Dedifferentiated amniotic fluid mesenchymal stem cell (primary cell): ENCODE data around the gene KCNQ1.

Source experiments
- DNase-seq: peaks from one replicate; pipeline ENCODE4 v3.0.0-alpha.2; 2016; ENCODE audit errors: extremely low spot score

KCNQ1 gene

DNA sequence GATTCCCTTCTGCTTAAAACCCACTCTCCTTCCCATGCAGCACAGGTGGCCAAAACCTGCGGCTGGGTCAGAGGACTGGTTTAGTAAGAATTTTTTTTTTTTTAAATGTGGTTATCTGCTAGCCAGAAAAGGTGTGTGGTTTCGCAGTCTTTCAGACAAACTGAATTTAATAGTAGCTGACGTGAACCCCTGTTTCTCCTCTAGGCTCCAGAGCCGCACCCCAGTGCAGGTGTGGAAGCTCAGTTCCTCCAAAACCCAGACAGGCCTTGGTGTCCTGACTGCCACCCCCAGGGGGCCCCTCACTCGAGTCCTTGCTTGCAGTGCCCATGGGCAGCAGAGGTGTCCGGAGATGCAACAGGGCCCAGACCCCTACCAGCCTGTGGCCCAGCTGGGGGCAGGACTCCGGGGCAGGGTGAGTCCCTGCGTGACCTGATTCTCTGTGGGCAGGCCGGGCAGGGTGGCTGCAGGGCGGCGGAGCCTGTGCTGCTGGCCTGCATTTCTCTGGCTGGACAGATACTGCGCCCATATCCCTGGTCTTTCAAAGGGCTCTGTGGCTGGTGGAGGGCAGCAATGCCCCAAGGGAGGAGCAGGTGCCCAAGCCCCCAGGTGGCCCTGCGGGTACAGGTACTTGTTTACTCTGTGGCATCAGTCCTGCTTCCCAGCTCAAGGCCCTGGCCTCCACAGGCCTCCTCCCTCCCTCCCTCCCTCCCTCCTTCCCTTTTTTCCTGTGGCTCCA lies 15.2 kb downstream of the KCNQ1 start:
- DNase-seq: no peak

DNA sequence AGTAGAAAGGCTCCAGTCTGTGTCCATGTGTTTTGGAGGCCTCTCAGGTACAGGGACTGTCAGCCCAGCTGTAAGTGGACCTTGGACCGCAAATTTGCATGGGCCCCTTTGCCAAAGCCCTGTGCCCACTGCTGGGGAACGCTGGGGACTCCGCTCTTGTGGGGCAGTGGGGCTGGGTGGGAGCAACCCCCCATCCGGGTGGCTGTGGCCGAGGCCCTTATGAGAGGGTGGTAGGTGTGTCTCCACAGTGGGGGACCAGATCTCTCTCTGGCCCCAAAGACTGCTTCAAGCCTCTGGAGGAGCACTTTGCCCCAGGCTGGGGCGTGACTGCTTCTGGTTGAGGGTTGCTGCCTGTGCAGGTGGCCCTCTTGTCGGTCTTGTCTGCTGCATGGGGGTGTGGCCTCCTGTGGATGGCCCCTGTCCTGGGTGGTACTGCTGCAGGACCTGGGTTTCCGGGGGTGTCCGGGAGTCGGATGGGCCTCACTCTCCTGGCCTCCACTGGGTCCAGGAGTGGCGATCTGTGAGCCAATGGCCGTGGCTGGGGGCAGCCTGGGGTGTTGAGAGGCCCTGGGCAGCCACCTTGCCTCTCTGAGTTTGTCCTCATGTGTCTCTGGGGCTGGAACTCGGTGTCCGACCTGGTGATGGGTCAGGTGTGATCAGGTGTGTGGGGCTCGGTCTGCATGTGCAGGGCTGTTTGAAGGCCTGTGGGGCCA lies 15.9 kb downstream of the KCNQ1 start:
- DNase-seq: no peak

DNA sequence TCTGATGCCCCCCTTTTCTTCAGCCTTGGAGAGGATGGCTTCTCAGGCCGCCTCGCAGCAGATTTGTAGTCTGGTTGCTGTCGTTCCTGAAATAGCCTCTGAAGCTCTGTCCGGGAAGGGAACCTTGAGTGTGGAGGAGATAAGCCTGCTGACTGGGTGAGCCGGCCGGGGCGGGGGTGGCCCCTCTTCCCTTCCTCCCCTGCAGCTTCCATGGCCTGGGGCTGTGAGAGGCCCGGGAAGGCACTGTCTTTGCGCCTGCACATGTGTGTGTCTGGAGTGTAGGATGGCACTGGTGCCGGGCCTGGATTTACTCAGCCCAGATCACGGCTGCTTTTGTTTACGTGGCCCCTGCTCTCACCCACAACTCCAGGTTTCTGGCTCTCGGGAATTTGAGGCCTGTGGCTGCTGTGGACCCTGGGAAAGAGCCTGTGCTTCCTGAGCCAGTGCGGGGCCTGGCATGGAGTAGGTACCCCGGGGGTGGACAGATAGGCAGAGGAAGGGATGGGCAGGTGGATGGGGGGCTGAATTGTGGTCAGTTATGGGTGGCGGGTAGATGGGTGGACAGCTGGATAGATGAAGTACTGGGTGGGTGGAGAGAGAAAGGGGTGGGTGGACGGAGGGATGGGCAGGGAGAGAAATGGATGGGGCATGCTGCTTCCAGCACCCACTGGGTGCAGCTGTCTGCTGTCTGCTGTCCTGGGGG lies 16.6 kb downstream of the KCNQ1 start:
- DNase-seq: no peak

DNA sequence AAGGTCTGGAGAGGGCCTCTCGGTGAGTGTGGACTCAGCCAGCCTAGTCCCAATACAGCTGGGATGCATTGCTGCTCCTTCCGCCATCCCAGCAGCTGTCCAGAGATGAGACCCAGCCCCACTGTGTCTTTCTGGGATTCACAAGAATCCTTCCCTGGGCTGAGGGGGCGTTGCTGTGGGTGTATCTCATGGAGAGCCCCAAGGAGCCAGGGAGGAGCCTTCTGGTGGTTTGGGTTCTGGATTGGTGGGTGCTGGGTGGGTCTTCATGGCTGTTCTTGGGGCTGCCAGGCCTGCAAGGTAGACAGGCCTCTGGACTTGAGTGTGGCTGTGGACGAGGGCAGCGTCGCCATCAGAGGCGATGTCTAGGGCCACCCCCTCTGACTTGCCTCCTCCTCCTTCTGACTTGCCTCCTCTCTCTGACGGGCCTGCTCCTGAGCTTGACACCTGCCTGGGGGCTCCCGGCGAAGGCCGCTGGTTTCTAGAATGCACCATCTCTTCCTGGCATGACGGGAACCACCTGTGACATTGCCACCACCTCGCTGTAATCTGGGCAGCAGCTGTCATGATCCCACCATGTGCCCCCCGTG lies 17.2 kb downstream of the KCNQ1 start:
- no peak for DNase-seq

DNA sequence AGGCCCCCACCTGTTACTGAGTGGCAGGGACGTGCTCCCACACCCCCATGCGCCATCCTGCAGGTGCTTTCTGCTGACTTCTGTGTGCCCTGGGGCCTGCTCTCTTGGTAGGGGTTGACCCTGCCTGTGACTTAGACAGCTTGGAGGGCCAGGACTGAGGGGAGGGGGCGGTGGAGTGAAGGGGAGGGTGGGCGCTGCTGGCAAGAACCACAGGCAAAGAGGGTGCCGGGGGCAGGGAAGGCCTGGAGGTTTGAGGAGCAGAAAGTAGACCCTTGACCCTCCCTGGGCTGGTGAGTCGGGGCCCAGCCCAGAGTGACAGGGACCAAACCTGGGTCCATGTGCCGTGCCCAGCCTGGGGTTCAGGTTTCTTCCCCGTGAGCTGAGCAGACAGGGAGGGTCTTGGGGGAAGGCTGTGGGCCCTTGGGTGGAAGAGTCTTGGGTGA lies 17.8 kb downstream of the KCNQ1 start:
- no peak for DNase-seq

DNA sequence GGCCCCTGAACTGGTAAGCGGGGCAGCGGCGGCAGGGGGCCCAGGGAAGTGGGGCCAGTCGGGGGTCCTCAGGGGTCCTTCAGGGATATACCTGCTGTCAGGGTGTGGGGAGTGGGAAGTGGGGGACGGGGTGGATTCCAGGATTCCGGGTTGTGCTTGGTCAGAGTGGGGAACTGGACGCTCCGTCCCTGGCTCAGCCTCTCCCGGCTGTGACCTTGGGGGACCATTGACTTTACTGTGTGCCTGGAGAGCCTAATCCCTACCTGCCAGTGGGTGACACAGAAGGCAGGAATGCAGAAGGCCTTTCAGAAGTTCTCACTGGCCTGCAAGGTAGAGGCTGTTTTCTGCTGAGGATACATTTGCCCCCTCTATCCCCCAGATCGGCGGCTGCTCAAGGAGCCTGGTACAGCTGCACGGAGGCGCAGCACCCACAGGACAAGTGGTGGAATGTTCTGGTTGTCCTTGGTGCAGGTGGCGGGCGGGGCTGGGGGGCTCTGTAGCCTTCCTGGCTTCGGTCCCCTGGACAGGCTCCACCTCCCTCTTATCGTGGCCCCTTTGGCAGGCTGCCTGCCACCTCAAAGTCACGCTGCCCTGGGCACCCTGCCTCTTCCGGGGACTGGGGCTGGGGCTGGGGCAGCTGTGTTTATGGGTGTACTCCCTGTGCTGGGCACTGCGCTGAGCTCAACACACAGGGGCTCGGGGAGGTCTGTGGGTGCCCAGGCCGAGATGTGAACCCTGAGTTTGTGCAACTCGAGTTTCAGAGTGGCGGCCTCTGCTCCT lies 18.4 kb downstream of the KCNQ1 start:
- no peak for DNase-seq

DNA sequence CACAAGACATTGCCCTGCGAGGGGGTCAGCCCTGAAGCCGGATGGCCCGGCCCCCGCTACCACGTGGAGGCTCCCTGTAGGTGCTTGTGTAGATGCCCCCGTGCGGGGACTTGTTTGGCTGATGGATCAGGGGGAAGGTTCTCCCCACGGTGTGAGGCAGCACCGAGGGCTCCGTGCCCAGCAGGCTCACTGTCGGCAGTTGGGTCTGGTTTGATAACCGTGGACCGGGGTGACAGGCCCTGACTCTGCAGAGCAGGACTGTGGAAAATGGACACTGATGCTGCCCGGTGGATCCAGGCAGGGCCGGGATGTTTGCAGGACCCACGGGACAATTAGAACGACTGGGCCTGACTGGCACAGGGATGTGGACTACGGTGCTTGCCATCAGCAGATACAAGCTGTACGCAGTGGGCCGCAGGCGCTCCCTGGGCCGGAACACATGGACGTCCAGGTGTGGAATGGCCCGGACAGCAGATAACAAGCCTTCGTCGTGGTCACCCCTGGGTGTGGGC lies 19.0 kb downstream of the KCNQ1 start:
- DNase-seq: no peak

DNA sequence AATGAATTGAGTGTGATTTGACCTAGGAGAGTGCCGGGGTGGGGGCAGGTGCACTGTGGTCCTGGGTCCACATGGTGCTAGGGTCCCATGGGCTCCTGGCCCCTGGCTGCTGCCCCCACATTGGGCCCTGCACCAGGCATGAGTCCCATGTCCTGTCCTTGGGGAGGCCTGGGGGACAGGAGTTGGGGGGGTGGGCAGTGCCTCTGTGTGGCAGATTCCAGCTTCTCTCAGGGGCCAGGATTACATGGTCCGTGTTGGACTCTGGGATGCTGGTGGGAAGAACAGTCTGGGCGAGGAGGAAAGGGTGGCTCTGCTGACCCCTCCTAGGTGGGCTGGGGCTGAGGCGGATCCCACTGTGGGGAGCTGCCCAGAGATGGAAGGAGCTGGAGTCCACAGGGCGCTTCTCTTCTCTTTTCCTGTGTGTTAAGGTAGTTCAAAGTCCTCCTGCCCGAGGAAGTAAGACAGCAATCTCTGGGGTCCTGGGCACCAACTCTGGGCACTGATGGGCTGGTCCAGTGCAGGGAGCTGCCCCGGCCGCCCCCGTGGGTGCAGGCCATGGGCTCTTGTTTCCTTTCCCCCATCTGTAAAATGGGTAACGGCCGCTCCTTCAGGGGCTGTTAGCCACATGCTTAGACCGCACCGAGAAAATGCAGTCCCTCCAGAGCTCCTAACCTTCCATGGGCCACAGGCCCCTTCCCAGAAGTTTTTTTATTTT lies 19.8 kb downstream of the KCNQ1 start:
- DNase-seq: no peak

DNA sequence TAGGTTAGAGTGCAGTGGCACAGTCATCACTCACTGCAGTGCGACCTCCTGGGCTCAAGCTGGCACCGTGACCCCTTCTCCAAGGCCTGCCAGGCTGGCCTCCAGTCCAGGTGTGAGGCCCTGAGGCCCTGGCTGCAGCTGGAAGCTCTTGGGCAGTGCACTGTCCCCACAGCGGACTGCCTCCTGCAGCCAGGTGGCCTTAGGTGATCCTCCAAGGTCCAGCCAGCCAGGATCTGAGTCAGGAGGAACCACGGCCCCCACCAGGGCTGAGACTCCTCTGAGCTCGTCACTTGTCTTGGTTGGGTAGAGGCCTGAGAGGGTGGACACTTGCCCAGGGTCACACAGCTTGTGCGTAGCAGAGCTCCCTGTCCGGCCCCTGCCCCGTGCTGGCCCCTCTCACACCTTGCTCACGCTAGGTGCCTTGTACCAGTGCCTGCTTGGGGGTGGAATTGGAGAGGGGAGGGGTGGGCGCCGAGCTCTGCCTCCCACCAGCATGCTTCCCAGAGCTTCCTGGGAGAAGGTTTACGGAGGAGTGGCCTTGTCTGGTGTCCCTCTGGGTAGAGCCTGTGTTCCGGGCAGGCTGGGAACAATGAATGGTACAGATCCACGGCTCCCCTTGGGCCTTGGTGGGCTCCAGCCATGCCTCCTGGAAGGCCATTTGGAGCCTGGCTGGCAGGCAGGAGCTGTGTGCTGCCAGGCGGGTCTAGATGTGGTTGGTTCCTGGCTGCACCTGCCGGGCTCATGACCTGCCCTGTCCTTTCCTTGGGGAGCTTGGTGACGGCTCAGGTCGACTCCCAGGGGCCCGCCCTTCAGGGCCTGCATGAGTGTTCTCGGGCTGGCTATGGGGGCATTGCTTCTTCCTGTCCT lies 20.6 kb downstream of the KCNQ1 start:
- DNase-seq: no peak

DNA sequence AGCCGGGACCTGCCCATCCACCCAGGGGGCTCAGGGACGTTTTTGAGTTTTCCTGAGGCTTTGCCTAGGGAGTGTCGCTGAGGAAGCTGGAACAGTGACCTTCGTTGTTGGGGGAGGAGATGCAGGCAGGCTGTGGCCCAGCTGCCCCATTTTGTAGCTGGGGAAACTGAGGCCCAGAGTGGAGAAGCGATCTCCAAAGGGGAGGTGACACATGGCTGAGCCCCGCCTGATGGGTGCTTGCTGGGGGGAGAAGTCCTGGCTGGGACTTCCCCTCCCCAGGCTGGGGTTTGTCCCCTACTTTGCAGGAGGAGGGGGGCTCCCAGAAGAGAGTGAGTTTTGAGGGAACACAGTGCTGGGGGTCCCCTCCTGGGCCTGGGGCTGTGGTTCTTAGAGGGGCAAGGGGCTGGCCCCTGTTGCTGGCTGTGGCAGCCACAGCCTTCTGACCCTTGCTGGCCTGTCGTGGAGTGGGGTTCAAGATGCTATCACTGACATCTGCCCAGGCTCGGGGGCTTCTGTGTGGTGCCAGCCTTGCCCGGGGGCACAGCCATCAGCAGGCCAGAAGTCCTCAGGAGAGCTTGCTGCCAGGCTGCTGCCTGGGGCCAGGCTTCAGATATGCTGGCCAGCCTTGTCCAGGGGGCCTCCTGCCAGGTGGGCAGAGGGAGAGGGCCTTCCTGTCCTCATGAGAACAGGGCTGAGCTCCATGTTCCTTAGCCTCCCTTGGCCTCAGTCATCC lies 21.4 kb downstream of the KCNQ1 start:
- no peak for DNase-seq

DNA sequence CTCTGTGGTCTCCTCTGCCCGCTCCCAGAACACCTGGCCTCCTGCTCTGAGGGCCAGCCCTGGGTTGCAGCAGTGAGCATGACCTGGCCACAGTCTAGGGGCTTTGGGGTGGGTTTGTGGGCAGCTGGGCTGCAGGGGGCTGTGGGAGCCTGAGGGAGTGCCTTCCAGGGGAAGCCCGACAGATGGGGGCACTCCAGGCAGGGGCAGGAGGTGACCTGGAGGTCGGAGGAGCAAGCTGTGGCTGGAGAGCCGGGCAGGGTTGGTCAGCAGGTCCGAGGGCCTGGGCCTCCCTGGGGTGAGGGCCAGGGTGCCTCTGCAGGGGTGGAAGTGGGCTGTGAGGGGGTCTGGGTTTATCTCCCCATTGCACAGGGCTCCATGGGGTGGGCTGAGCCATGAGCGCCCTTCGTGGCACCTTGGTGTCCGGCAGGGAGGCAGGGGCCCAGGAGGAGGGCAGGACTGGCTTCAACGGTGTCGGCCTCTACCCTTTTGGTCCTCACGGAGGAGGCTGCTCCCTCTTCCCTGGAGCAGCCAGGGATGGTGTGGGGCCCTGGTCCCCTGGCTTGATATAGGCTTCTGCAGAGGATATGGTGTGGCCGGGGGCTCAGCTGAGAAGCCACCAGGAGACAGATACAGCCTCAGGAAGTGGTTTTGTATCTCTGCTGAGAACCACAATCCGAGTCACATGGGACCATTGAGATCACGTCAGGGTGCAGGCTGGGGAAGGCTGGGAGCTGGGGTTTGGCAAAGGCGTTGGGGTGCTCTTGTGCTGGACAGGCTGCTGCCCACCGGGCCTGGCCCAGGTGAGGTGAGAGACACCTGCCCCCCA lies 22.3 kb downstream of the KCNQ1 start:
- DNase-seq: no peak

DNA sequence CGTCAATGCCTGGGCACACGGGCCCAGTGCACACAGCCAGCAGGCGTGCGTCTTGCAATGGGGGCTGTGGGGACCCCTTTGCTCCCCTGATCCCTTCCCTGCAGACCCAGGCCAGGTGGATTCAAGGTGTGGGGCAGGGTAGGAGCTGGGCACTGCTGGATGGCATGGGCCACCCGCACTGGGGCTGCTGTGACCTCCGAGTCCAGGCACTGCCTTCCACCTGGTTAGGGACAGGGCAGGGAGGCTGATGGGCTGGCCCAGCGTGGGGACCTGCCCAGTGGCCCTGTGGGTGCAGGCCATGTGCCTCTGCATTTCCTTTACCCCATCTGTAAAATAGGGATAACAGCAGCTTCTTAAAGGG lies 22.9 kb downstream of the KCNQ1 start:
- no peak for DNase-seq

DNA sequence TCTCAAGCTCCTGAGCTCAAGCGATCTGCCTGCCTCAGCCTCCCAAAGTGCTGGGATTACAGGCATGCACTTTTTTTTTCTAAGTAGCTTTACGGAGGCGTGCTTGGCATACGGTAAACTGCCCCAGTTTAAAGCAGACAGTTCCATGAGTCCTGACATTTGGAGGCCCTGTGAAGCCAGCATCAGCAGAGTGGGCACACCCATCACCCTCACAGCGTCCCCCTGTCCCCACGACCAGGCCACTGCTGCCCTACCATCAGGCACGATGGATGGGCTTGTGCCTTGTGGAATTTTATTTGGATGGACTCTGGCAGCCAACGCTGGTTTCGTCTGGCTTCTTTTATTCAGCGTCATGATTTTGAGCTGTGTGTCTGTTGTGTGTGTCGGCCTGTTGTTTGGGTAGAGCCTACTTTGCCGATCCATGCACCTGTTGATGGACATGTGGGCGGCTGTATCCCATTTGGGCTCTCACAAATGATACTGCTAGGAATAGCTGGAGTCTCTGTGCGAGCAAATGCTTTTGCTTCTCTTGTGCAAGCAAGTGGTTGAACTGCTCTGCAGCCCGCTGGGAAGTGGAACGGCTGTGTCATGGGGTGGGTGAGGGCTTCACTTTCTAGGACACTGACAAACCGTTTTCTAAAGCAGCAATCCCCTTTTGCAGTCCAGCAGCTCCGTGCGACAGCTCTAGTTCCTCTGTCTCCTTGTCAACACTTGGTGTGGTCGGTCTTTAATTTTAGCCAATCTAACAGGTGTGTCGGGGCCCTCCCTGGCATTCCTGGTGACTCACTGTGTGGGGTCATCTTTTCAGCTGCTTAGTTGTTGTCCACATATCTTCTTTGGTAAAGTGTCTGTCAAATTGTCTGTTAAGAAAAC lies 23.8 kb downstream of the KCNQ1 start:
- no peak for DNase-seq

DNA sequence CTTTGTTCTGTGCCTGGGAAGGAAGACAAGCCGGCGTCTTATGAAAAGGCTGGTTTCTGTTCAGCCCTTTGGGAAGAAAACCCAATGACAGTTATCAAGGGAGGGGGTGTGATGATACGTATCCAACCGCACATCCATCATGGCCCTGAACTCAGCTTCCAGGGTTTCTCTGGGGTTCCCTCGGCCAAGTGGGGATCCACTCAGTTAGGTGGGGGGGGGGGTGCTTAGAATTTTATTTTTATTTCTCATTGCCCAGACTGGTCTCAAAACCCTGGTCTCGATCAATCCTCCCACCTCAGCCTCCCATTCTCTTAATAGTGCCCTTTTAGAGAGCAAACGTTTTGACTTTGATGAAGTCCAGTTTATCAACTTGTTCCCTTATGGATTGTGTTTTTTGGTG lies 25.7 kb downstream of the KCNQ1 start:
- no peak for DNase-seq

DNA sequence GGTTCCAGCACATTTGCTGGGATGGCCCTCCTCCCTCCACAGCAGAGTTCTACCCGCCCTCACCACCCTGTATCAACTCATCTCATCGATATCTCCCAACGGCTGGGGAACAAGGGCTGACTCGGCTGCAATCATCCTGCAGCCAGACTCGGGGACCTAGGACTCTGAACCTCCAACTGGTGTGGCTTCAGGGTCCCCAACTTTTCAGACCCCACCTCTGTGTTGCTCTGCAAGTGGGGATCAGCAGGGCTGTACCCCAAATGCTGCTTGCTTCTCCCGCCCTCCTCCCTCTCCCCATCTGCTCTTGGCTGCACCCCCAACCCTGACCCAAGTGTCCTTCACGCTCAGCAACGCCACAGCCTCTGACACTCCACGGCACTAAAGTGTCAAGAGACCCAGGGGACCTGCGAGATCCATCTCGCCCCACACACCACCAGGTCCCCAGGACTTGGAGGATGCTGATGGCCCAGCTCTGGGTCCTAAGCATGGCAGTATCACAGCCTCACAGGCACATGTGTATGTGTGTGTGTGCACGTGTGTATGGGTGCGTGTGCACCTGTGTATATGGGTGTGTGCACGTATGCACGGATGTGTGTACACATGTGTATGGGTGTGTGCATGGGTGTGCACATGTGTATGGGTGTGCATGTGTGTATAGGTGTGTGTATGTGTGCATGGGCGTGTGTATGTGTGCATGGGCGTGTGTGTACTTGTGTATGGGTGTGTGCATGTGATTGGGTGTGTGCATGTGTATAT lies 26.4 kb downstream of the KCNQ1 start:
- DNase-seq: no peak

DNA sequence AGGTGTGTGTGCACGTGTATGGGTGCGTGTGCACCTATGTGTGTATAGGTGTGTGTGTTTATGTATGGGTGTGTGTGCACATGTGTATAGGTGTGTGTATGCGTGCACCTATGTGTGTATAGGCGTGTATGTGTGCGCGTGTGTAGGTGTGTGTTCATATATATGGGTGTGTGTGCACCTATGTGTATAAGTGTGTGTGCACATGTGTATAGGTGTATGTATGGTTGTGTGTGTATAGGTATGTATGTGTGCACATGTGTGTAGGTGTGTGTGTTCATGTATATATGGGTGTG lies 26.9 kb downstream of the KCNQ1 start:
- DNase-seq: no peak
